Hepatocyte (in vitro differentiated cells): ENCODE results near the gene ECHS1.
"Not testable (repeated sequence)": the region's sequence is repeated elsewhere in the genome, so short reads cannot be mapped to it uniquely, and the experiment has no call there.

Experiments used
- CTCF ChIP-seq: fragments of 200-600 bp; sonication (generic); IDR thresholded peaks from 2 replicates; pipeline ENCODE4 v1.5.1; 2016; ENCODE audit warnings: antibody characterized with exemption, mild to moderate bottlenecking; ENCODE audit not compliant: poor library complexity
- EZH2 ChIP-seq: fragments of 200-600 bp; sonication (generic); IDR thresholded peaks from 2 replicates; pipeline ENCODE4 v1.6.1; 2016; ENCODE audit warnings: antibody characterized with exemption, mild to moderate bottlenecking, borderline replicate concordance

GRCh38 chr10:133414401-133414800 is 41.2 kb upstream of the ECHS1 start:
- not testable (repeated sequence) for TF ChIP-seq CTCF, EZH2
